DMS114 treated with DMSO at 0.1 percent for 48 hours (cell line): ENCODE results near the gene TCTN1.
"Not testable (repeated sequence)": the region's sequence is repeated elsewhere in the genome, so short reads cannot be mapped to it uniquely, and the experiment has no call there.

ENCODE experiments used
- DNase-seq: peaks from one replicate; lab custom pipeline; 2025; ENCODE audit not compliant: unreplicated experiment; lab: John Stamatoyannopoulos, UW

Gene TCTN1

DNA sequence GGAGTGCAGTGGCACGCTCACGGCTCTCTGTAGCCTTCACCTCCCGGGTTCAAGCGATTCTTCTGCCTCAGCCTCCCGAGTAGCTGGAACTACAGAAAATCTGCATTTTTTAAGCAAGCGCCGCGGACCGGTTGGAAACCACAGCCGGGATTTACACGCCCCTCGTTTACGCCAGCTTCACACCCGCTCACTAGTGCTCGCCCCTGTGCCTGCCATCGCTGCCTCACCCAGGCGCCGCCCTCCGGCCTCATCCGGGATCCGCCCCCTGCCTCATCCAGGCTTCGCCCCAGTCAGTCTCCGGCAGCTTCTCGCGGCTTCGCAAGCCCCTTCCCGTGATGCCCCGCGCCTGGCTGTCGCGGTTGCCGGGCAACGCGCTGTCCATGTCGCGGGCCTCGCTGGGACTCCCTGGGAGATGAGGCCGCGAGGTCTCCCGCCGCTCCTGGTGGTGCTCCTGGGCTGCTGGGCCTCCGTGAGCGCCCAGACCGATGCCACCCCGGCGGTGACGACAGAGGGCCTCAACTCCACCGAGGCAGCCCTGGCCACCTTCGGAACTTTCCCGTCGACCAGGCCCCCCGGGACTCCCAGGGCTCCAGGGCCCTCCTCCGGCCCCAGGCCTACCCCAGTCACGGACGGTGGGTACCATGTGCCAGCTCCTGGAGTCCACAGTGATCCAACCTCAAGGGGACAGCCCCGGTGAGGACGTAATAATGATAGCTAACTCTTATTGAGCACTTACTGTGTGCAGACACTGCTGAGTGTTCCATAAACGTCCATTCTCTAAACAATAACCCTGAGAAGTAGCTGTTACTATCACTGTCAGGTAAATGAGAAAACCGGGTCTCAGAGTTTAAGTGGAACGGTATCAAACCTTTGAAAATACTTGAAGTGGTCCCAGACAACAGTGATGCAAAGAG lies at the start of gene TCTN1:
Gene TCTN1, plus strand, starts transcription at position 359 of the 914 bp plus-strand sequence. Its CDS starts 54 bp downstream, at position 413.
- DNase-seq, result peak; percentile 95

DNA sequence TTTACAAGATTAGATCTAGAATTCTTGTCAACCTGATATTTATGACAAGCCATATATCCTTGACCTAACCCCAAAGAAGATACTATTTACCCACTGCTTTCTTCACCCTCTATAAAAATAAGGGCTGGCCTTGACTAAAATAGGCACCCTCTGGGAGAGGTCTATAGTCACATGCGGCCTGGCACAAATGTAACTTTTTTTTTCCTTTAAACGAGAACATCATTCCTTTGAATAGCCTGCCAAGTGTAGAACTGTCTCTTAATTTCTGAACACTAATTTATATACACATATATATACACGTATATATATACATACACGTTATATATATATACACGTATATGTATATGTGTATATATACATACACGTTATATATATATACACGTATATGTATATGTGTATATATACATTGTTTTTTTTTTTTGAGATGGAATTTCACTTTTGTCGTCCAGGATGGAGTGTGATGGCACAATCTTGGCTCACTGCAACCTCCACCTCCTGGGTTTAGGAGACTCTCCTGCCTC lies 49.4 kb upstream of the TCTN1 start:
- DNase-seq, result no peak

DNA sequence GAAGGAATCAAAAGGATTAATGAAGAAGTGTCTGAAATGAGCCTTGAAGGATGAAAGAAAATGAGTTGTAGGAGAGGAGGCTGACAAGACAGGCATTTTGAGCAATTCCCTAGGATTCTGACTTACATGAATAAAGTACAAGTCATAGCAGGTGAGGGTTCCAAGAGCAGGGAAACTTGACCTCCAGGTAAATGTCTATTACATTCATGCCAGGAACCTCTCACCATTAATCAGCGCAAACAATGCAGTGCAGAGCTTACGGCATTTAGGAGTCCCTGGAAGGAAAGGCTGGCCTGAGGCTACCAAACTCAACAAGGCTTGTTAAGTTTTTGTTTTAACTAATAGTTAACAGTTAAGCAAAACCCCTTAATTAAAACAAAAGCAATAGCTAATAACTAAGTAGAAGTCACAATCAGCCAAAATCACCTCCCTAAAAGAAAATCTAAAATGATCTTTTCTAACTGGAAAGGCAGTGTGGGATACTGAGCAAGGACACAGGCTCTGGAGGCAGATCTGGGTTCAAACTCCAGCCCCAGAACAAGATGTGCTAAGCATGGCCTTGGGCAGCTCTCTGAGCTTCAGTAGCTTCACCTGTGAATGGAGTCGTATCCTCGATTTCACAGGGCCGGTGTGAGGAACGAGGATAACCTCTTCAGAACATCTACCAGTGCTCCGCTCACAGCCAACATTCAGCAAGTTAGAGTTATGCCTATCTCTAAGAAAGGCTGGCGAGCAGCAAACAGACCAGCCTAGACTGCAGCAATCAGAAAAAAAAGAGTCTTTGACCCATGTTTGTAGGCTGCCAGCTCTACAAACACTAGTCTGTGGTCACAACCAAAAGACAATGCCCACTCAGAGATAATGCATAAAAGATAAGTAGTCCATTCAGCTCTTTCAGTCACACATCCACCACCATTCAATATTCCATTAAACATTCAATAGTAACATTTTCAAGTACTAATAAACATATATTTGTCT lies 47.7 kb upstream of the TCTN1 start:
- DNase-seq, result no peak

DNA sequence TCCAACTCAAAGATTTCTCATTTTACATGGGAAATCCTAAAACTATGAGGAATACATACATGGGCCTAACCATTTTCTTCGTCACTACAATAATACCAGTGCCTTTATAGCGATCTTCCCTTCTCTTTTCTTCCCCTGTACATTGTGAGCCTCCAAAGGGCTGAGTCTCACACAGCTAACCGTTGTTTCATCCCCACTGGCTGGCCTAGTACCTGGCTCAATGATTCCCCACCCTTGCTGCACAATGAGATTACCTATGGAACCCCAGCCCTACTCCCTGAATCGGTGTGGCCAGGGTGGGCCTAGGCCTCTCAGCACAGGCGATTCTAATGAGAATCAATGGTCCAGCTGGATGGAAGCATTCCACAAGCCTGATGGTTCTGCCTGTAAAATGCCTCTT lies 46.9 kb upstream of the TCTN1 start:
- DNase-seq, result no peak

DNA sequence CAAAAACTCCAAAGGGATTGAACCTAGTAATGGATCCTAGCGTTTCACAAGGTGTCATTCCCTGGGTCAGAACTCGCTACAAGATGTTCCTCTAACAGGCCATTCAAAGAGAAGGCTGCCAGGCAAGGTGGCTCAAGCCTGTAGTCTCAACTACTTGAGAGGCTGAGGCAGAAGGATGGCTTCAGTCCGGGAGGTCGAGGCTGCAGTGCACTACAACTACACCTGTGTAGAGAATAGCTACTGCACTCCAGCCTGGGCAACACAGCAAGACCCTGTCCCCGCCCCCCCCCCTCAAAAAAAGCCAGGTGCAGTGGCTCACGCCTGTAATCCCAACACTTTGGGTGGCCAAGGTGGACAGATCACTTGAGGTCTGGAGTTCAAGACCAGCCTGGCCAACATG lies 45.2 kb upstream of the TCTN1 start:
- no peak for DNase-seq

DNA sequence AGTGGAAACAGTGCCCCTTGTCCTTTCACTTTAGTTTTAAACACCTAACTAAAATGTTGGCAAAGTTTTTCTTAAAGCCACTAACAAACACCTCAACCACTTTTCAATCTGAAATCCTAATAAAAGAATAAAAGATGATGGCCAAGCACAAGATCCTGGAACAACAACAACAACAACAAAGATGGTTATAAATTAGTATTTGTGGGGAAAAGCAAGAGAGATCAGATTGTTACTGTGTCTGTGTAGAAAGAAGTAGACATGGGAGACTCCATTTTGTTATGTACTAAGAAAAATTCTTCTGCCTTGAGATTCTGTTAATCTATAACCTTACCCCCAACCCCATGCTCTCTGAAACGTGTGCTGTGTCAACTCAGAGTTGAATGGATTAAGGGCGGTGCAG lies 44.1 kb upstream of the TCTN1 start:
- DNase-seq, result not testable (repeated sequence)

DNA sequence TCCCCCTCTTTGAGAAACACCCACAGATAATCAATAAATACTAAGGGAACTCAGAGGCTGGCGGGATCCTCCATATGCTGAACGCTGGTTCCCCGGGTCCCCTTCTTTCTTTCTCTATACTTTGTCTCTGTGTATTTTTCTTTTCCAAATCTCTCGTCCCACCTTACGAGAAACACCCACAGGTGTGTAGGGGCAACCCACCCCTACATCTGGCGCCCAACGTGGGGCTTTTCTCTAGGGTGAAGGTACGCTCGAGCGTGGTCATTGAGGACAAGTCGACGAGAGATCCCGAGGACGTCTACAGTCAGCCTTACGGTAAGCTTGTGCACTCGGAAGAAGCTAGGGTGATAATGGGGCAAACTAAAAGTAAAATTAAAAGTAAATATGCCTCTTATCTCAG lies 43.1 kb upstream of the TCTN1 start:
- DNase-seq, result not testable (repeated sequence)

DNA sequence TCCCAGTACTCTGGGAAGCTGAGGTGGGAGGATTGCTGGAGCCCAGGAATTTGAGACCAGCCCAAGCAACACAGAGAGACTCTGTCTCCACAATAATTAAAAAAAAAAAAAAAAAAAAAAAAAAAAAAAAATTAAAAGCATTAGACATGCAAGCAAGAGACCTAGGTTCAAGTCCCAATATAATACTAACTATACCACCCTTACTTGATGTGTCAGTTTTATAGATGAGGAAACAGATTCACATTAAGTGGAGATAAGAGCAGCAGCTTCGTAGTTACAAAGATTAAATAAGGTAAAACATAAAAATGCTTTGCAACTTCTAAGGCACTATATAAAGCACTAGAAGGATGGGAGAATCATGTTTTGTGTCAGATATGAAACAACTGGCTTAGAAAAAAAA lies 39.9 kb upstream of the TCTN1 start:
- no peak for DNase-seq

DNA sequence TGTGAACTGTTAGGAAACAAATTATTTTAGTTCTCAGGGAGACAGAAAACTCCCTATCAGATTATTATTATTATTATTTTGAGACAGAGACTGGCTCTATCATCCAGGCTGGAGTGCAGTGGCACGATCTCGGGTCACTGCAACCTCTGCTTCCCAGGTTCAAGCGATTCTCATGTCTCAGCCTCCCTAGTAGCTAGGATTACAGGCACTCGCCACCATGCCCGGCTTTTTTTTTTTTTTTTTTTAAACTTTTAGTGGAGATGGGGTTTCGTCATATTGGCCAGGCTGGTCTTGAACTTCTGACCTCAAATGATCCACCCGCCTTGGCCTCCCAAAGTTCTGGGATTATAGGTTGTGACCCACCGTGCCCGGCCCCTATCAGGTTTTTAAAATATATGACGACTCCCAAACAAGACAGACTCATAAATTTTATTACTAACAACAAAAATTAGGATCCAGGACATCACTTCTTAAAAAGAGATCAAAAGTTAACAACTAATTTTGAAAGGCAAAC lies 39.2 kb upstream of the TCTN1 start:
- DNase-seq, result not testable (repeated sequence)

DNA sequence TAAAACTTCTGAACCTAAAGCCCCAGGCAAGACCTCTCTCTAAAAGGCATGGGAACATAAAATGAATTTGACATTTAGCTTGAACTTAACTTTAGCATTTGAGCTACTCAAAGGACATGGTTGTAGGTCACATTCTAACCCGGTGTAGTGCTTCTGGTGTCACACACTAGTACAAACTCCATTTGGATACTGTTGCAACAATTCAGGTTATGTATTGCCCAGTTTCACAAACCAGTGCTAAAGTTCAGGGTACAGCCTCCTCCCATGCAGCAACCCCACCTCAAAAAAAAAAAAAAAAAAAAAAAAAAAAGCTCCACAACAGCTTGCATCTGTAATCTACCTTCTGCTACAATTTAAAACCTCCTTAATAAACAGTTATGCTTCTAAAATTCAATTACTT lies 38.6 kb upstream of the TCTN1 start:
- DNase-seq, result no peak

DNA sequence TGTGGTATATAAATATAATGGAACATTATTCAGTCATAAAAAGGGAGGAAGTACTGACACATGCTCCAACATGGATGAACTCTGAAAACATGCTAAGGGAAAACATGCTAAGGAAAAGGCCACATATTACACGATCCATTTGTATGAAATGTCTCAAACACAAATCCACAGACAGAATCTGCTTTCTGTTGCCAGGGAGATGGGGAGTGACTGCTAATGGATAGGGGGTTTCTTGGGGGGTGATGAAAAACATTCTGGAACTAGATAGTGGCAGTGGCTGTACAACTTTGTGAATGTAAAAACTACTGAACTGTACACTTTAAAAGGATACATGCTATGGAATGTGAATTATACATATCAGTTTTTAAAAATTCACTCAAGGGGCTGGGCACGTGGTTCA lies 37.4 kb upstream of the TCTN1 start:
- DNase-seq, result no peak

DNA sequence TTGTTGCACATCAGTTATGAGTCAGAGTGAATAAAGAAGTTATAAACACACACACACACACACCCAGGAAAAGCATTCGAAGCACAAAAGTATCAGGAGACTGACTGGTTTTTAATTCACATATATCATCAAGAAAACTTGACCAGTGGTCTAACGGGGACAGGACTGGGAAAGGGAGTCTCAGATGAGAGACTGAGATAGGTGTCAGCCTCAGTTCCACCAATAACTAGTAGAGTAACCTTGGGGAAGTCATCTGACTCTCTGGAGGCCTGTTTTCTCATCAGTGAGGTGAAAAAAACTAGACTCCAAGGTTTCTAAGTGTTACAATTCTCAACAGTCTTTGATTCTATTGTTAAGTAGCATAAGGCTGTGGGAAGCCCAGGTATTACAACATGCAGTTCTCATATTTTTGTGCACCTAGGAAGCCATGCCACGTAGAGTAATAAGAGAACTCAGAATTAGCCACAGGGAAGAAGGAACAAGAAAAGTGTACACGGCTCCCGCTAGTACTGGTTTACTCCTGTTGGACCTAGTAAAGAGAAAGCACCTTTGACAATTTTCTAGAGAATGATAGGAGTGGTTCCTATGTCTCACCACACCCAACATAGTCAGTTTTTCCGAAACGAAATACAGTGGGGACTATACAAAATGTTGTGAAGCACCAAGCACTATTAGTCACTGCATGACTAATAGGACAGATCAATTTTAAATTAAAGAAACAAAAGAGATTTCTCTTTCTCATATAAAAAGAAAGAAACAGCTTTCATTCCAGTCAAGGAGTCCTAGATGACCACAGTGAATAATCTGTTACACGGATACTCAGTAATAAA lies 35.9 kb upstream of the TCTN1 start:
- no peak for DNase-seq

DNA sequence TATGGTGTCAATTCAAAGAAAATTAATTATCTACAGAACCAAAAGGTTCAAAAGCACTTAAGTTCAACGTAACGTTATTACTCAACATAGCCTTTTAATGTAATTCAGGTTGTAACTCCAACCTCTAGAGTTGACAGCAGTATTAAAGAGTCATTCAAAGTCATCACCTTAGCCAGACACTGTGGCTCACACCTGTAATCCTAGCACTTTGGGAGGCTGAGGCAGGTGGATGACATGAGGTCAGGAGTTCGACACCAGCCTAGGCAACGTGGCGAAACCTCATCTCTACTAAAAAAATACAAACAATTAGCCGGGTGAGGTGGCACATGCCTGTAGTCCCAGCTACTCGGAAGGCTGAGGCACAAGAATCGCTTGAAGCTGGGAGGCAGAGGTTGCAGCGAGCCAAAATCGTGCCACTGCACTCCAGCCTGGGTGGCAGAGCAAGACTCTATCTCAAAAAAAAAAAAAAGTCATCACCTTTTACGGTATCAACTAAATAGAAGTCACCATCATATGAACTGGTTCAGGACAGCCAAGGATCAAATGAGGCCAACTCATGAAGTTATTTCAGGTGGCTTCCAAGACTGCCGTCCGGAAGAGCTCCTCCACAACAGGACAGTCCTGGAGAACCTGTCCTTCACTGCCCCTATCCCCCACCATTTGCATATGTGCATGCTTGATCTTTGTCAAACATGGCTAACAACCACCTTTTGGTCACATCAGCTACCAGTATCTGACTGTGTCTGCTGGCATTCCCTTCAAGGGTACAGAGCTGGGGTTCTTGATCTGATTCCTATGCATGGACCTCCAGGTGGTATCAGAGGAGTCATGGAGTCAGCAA lies 35.0 kb upstream of the TCTN1 start:
- no peak for DNase-seq

DNA sequence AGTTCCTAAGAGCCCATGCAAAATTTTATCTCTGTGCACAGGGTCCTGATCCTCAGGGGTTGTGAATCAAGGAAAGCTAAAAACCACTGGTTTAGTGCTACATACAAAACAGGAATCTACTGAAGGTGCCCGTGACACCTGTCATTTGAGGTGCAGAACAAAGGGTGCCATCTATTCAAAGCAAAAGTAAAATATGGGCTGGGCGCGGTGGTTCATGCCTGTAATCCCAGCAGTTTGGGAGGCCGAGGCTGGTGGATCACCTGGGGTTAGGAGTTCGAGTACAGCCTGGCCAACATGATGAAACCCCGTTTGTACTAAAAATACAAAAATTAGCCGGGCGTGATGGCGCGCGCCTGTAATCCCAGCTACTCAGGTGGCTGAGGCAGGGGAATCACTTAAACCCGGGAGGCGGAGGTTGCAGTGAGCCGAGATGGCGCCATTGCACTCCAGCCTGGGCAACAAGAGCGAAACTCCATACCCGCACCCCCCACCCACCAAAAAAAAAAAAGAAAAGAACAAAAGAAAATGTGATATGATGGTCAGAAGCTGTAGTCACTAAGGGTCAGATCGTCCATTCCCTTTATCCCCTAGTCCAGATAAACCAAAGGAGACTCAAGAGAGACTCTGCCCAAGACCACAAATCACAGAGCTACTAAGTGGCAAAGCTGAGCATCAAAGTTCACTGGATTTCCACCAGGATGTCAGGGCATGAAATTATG lies 34.2 kb upstream of the TCTN1 start:
- no peak for DNase-seq

DNA sequence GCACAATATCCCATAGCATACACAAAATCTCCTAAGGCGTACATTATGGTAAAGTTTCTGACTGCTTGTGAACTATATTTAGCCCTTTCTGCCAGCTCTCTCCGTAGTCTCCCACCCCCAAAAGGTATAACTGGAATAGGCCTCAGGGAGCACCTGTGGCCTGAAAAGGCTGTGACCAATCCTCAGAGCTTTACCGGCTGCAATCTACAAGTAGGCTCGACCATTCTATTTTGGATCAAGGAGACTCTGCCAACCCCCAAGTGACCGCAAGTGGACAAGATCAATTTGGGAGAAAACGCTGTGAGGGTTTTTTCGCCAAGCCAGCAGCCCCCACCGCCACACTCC lies 32.0 kb upstream of the TCTN1 start:
- DNase-seq, result no peak

DNA sequence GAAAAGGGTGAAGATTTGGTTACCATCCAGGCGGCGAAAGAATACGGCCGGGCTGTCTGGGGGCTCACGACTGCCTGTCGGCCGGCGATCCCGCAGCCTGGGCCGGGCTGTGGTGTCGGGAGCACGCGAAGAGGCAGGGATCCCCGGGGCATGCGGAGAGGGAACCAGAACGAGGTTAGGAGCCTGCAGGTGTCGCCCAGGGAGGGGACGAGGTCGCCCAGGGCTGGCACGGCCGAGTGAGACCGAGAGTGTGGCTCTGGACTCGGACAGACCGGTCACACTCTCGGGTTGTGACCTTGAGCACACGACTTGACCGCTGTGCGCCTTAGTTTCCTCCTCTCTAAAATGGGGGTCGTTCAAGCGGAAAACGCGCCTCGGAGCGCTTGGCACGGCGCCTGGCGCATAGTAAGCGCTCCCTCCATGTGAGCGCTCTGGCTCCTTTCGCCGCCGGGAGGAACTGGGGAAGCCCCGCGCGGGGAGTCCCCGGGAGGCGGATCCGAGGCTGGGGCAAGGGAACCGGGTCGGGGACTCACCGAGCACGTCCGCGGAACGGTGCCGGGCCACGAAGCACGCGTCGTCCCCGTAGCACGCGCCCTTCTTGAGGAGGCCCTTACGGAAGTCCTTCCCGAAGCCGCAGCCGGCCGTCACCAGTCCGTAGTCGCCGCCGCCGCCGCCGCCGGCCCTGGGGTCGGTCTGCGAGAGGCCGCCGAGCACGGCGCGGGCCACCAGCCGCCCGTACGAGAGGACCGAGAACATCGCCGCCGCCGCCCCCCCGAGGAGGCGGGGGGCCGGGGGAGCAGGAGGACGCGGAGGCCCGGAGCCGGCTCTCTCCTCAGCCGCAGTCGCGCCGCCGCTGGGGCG lies 31.4 kb upstream of the TCTN1 start:
- no peak for DNase-seq

DNA sequence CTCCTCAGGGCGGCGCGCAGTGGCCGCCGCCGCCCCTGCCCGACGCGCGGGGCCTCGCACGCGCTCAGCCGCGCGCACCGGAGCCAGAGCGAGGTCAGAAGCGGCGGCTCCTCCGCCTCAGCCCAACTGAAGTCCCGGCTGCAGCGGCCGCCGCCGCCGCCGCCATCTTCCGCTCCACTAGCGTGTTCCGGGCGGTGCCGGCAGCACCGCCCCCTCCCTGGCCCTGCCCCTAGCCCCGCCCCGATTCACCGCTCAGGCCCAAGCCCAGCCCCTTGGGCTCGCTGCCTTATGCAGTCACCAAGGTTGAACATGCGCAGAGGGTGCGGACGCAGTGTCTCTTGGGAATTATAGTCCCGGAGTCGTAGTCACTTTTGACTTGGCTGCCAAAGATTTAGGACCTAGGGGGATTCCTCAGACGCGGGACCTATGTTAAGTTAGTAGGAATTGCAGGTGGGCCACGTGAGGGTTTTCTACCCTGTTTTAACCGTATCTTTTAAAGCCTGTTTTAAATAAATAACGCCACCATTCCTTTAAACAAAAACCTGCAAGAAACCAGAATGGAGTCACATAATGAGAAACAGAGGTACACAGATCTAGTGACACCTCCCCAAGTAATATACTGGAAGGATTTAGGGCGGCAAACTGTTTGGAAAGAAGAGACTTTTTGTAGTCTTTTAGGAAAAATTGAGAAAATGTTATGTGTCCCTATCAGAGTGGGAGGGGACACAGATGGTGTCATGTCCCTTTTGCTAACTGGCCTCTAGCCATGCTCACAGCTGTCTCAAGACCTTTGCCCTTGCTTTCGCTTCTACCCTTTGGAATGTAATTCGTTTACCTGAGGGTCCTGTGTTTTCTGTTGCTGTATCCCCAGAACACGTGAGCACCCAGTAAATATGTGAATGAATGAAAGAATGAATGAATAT lies 30.5 kb upstream of the TCTN1 start, which contains the start of gene PPTC7:
Gene PPTC7, minus strand, starts transcription at position 182 of the 923 bp plus-strand sequence. CDS start 287 bp downstream, outside the sequence.
- peak; percentile 92 for DNase-seq
